ENCODE results near the gene KCTD1.

The KCTD1 gene

DNA sequence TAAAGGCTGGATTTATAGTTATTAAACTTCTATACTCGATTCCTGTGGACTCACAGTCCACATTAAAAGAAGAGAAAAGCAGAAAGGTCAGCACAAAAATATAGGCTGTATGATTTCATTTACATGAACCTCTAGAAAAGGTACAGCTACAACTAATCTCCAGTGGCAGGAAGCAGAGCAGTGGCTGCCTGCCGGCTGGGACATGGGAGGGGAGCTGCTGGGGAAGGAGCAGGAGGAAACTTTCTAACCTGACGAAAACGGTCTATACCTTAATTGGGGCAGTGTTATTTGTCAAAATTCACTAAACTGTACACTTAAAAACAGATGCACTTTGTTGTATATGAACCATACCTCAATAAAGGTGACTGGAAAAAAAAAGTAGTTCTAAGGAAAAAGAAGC lies 26.7 kb downstream of the KCTD1 start:
- DNase-seq (ENCODE audit: low read depth) = no peak

GRCh38 chr18:26520974-26521373 lies 27.4 kb downstream of the KCTD1 start:
- no peak for DNase-seq (ENCODE audit: low read depth)

DNA sequence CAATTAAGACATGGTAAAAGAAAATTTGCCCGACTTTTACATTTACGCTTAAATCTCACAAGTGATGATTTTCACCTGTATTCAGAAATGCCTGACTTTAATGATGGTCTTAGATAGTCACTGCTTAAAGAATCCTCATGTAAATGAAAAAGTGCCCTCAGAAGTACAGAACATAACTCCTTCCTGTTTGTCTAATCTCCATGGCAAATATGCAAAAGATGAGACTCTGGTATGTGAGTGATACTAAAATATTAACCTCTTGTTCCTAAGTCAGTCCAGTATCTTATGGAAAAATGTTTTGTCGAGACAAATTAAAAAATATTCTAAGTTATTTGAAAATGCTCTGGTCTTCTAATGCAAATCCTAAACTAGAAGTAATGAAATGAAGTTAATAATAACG lies 29.2 kb downstream of the KCTD1 start:
- no peak for DNase-seq (ENCODE audit: low read depth)

DNA sequence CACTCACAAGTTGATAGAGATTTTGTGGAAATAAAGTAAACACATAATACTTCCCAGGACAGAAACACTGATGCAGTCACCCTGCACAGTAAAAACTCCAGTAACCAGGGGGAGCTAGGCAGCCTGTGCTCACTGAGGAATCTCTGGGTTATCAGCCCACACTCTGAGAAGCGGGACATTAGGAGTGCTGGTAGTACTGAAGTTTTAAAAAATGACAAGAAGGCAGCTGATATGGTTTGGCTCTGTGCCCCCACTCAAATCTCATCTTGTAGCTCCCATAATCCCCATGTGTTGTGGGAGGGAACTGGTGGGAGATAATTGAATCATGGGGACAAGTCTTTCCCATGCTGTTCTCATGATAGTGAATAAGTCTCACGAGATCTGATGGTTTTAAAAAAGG lies 31.4 kb downstream of the KCTD1 start:
- DNase-seq (ENCODE audit: low read depth) = no peak

- DNase-seq (ENCODE audit: low read depth) = no peak
These were observed 32.5 kb downstream of the KCTD1 start for GRCh38 chr18:26515643-26516487.

- no peak for DNase-seq (ENCODE audit: low read depth)
These were observed 36.8 kb downstream of the KCTD1 start for GRCh38 chr18:26511339-26512071.

- DNase-seq (ENCODE audit: low read depth) = peak; percentile 75
These were observed 38.0 kb downstream of the KCTD1 start for GRCh38 chr18:26510337-26510736.

GRCh38 chr18:26506012-26506411 lies 42.3 kb downstream of the KCTD1 start:
- no peak for DNase-seq (ENCODE audit: low read depth)

DNA sequence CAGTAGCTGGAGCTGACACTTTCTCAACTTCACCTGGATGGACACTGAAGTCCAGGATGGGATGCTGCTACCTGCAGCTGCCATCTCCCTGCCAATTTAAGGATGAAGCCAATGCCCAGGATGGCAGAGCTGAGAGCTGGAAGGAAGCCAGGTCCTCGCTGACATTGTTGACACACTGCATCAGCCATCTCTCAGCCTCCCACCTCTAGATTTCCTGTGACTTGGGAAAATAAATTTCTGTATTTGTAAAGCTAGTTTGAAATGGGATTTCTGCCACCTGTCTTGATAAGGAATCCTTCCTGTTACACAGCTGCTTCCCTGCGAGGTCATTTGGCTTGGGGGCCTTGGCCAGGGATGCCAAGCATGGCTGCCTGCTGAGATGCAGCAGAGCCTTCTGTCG lies 43.5 kb downstream of the KCTD1 start:
- DNase-seq (ENCODE audit: low read depth) = no peak

DNA sequence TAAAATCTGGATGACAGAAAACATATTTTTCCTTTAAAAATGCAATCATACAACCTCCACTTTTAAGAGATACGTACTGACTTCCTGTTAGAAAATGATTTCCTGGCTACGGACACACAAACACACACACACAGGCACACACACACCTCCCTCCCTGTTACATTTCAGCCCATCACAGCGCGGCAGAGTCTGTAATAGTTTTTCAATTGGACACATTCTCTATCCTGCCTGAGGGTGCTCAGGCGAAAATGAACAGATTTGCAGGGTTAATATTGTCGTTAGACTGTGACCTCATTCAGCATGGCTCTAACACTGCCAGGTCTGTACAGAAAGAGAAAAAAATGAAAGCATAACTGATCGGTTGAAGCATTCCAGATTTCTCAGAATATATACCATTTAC lies 45.0 kb downstream of the KCTD1 start:
- no peak for DNase-seq (ENCODE audit: low read depth)

- DNase-seq (ENCODE audit: low read depth) = no peak
These were observed 45.5 kb downstream of the KCTD1 start for GRCh38 chr18:26502823-26503222.

DNA sequence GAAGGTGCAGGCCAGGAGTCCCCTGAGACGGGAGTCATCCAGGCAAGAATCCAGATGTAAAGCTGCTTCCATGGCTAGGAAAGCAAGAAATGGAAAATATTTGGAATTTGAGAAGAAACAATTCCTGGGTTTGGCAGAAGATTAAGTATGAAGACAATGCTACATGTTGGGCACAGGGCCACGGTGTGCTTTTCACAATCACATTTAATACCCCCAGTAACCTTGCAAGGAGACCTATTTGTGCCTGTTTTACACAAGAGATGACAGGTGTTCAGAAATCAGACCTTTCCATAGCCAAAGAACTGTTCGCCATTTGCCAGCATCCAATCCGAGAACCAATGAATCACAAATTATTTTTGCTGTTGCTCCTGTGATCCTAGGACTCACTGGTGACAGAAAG lies 50.5 kb downstream of the KCTD1 start:
- peak; percentile 55 for DNase-seq (ENCODE audit: low read depth)

- DNase-seq (ENCODE audit: low read depth) = no peak
These were observed 51.8 kb downstream of the KCTD1 start for GRCh38 chr18:26496528-26496927.

DNA sequence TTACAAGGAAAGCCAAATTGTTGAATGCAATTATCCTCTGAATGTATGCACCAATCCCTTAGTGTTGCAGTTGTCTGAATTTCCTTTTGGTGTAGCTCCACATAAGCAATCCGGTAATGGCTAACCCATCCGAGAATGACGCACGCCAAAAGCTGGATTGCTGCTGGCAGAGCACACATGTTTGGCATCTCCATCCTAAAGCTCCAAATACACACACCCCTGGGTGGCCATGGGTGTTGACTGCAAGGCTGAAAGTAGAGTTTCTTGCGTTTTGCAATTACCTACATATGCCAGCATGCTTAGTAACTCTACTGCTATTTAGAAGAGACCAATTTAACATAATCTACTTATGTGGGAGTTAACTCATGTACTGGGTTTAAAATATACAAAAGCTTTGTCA lies 53.1 kb downstream of the KCTD1 start:
- peak; percentile 84 for DNase-seq (ENCODE audit: low read depth)

GRCh38 chr18:26493021-26493420 lies 55.3 kb downstream of the KCTD1 start:
- peak; percentile 7 for DNase-seq (ENCODE audit: low read depth)

DNA sequence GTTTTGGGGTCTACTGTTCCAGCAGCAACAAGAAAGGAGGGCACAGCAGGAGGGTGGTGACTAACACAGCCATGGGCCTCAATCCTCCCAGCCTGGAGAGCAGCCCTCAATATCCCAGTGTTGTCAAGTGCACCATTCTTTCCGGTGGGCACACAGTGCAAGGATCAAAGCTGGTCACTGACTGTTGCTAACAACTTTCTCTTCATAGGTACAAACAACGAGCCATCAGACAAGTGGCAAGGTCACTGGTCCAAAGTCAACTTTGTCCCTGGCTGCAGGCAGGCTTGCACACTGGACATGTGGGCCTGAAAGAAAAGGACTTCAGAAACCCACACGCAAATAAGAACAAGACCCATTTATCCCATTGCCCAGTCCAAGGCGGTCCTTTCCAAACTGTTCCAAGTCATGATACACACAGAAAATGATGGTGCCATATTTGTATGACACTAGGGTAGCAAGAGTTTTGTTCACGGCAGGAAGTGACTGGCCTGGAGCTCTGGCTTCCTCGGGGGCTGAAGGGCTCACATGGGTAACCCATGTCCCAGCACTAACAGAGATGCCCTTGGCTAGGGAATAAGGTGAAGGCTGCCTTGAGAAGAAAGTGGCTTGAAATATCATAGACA lies 57.0 kb downstream of the KCTD1 start:
- no peak for DNase-seq (ENCODE audit: low read depth)

DNA sequence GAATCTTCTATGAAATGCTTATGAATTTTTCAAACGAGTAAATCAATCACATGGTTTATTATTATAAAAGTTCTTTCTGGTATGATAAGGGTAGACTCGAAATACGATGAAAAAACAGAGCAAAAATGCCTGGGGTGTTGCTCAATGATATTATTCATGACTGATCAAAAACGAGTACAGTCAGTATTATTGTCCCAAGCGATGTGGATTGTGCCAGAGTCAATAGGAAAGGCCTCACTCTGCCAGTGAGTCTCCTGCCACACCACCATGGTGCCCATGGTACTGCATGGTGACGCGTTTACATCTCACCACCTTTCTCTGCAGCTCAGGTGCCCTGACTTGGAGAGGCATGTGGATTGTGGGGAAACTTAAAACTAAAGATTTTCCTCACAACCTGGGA lies 58.5 kb downstream of the KCTD1 start:
- DNase-seq (ENCODE audit: low read depth) = no peak

GRCh38 chr18:26489191-26489590 lies 59.2 kb downstream of the KCTD1 start:
- DNase-seq (ENCODE audit: low read depth) = no peak

DNA sequence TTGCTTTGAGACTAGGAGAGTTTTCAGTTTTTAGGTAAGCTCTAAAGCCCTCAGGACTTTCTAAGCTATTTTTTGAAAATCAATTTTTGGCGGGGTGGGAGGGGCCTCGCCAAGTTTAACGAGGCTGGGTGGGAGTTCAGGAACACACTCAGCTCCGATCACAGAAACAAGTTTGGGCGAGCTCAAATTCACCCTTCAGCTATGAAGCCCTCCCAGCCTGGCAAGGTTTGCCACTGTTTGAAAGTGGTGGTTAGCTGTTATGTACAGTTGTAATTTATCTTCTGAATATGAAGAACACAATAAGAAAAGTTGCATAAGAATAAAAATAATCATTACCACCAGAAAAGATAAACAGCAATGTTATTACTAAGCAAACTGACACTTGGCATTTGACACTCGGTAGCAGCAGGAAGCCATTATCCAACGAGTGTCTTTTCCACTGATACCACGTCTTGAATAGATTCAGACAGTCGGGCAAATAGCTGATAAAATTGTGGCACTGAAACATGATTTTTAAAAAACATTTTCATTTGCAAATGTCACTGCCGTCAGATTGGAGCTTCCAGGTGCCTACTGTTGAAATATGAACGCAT lies 59.8 kb downstream of the KCTD1 start:
- no peak for DNase-seq (ENCODE audit: low read depth)

DNA sequence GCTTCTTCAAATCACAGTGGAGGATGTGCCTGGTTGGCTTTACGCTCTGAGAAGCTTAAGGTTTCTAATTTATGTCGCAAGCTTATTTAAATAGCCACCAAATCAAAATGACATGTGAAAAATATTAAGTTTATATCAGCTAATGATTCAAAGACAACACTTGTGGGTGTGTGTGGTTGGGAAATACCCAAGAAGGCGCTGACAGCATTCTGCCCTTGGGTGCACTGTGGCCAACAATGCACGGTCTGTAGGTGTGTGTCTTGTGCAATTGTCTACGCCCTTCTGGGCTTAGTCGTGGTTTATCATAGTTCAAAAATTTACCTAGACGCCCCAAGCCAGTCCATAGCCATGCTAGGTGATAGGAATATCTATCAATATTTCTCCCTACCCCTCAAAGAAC lies 60.9 kb downstream of the KCTD1 start:
- DNase-seq (ENCODE audit: low read depth) = no peak

- no peak for DNase-seq (ENCODE audit: low read depth)
These were observed 64.7 kb downstream of the KCTD1 start for GRCh38 chr18:26483633-26484032.

GRCh38 chr18:26482569-26482968 lies 65.8 kb downstream of the KCTD1 start:
- no peak for DNase-seq (ENCODE audit: low read depth)

Measured in fibroblast of gingiva (primary cell).